ENCODE results near the gene ID2.

- TF ChIP-seq CTCF (IDR thresholded peaks at IDR 0.05) = no peak
- TF ChIP-seq ZFX (IDR thresholded peaks at IDR 0.05; ENCODE audit: borderline replicate concordance) = no peak
These were observed 5.5 kb upstream of the ID2 start for GRCh38 chr2:8676191-8676920.

Measured in 22Rv1 (cell line).